ENCODE data around the gene NUDT5. TPM values are rescaled to one million over a fixed set of nuclear protein-coding genes. Genes with fewer than 3 reads are reported as not detected.
A peak's percentile ranks its signal among the peaks of the same experiment; 100 is the strongest.

The NUDT5 gene
- total and polyA plus RNA-seq, 2 of the 13 experiments (the other 11 are each of a cell fraction or from before 2014, with no cell fraction given), result 79.6 to 134 TPM

DNA sequence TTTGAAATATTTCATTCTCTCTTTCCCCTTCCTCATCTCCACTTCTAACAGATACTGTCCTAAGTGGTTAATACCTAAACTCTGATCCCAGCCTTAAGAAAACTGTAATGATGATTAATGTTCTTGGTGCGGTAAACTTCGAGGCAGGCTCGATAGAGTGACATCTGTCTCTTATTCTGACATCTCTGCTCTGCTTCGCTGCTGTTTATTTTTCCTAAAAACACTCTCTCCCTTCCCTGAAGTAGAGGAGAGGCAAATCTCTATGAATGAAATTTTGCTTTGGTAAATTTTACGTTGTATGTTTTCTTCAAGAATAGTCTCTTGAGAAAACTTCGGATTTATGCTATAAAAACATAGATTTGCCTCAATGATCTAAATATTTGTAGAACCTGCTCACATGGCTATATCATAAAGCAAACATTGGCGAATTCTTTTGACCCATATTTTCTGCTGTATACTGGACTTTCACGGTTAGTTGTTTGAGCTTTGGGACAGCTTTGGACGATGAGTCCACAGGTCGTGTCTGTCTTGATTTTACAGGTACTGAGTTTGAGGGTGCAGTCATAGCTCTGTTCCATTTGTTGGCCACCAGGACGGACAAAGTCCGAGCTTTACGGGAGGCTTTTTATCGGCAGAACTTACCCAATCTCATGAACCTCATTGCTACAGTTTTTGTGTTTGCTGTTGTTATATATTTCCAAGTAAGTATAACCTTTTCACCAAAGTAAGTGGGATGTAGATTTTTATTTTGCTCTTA lies 39.1 kb downstream of the NUDT5 start:
- peaks cover 26% of the 10 kb centered on the region for H3K4me1 ChIP-seq (ENCODE audit: insufficient read depth, low read length)
- peak overlapping the region in 1 of 3 experiments; percentile 24; a peak in 1 of 6 replicates for H3K4me3 ChIP-seq (replicated peaks in 1 of 3; ENCODE audit: insufficient read depth in 1 of 3, low read depth in 2 of 3, low read length in 3 of 3)
- BruUV-seq (replicated peaks), result no TSS peak
- peaks cover 5 to 10% of the 10 kb centered on the region in 2 experiments; a peak in 2 of 5 replicates for H3K36me3 ChIP-seq (replicated peaks in 1 of 2; ENCODE audit: control insufficient read depth in 1 of 2, insufficient read depth in 2 of 2, low read length in 2 of 2)
- no peaks in the 10 kb centered on the region for H3K27me3 ChIP-seq (ENCODE audit: control insufficient read depth in 1 of 2, insufficient read depth in 2 of 2, low read length in 2 of 2)
- no peaks in the 10 kb centered on the region for H3K9me3 ChIP-seq (ENCODE audit: low read length)
- peak; percentile 99 for ATAC-seq
- FAIRE-seq, result peak; percentile 83
- in situ Hi-C loops (cut with HindIII; ENCODE audit: extremely low pct_ligation_motif_present, low pct_unique_long_range_greater_than_20kb) (no loop called here), intact Hi-C loops (cut with micrococcal nuclease; ENCODE audit: unreplicated experiment) (loop anchor here (2.0 kb wide), 1 partner anchor 40 kb away; the partner anchor contains the start of gene CDC123)
- H3K79me2 ChIP-seq (ENCODE audit: insufficient read depth, low read length), result no peaks in the 10 kb centered on the region
- ChIA-PET POLR2A (interaction anchor here (1.0 kb wide), 1 partner anchor 113 kb away, joined by 4 read pairs; the partner anchor contains the start of gene UPF2), CTCF (ENCODE audit: low intra/inter-chr PET ratio, low total read pairs) (no interaction called here)
- H4K20me1 ChIP-seq (ENCODE audit: insufficient read depth, low read length), result no peaks in the 10 kb centered on the region
- H3K27ac ChIP-seq (ENCODE audit: extremely low read length, insufficient read depth, low read length), result peak overlapping the region; percentile 71
- peak; percentile 80 for DNase-seq (ENCODE audit: low spot score)
- H3K4me2 ChIP-seq (ENCODE audit: low read depth, low read length), result peak overlapping the region; percentile 29
- no peak overlapping the region for H2AFZ ChIP-seq (ENCODE audit: low read length)
- H3K9ac ChIP-seq (ENCODE audit: insufficient read depth, low read depth, low read length), result peak overlapping the region; percentile 31; the same call in 1 of the 2 replicates
- WGBS (ENCODE audit: low lambda C conversion rate), result 19% methylated on average over 14 of the region's 14 CpGs
- TF ChIP-seq ZMYM3 (CRISPR knock-in tag; IDR thresholded peaks at IDR 0.05) (no peak), ZSCAN29 (CRISPR knock-in tag; conservative IDR thresholded peaks at IDR 0.05) (0 out of 2 replicates have a peak, but pooled peaks have one; percentile 71), PRPF4 (IDR thresholded peaks at IDR 0.05; ENCODE audit: low read depth, low read length, poor library complexity, severe bottlenecking) (no peak), ZFP1 (CRISPR knock-in tag; IDR thresholded peaks at IDR 0.05) (no peak), ZBTB49 (CRISPR knock-in tag; IDR thresholded peaks at IDR 0.05; ENCODE audit: borderline replicate concordance) (no peak), TGIF2 (CRISPR knock-in tag; IDR thresholded peaks at IDR 0.05) (no peak), HOMEZ (CRISPR knock-in tag; IDR thresholded peaks at IDR 0.05; ENCODE audit: low read depth) (peak; percentile 80; the same call in 1 of the 2 replicates), RFX1 (IDR thresholded peaks at IDR 0.05) (no peak), ZNF691 (CRISPR knock-in tag; IDR thresholded peaks at IDR 0.05; ENCODE audit: borderline replicate concordance, low read depth) (no peak), ZNF180 (CRISPR knock-in tag; IDR thresholded peaks at IDR 0.05; ENCODE audit: borderline replicate concordance, low read depth) (no peak), IKZF5 (CRISPR knock-in tag; IDR thresholded peaks at IDR 0.05) (peak; percentile 42; the same call in 1 of the 2 replicates)
- TF ChIP-seq, protein P1, sequence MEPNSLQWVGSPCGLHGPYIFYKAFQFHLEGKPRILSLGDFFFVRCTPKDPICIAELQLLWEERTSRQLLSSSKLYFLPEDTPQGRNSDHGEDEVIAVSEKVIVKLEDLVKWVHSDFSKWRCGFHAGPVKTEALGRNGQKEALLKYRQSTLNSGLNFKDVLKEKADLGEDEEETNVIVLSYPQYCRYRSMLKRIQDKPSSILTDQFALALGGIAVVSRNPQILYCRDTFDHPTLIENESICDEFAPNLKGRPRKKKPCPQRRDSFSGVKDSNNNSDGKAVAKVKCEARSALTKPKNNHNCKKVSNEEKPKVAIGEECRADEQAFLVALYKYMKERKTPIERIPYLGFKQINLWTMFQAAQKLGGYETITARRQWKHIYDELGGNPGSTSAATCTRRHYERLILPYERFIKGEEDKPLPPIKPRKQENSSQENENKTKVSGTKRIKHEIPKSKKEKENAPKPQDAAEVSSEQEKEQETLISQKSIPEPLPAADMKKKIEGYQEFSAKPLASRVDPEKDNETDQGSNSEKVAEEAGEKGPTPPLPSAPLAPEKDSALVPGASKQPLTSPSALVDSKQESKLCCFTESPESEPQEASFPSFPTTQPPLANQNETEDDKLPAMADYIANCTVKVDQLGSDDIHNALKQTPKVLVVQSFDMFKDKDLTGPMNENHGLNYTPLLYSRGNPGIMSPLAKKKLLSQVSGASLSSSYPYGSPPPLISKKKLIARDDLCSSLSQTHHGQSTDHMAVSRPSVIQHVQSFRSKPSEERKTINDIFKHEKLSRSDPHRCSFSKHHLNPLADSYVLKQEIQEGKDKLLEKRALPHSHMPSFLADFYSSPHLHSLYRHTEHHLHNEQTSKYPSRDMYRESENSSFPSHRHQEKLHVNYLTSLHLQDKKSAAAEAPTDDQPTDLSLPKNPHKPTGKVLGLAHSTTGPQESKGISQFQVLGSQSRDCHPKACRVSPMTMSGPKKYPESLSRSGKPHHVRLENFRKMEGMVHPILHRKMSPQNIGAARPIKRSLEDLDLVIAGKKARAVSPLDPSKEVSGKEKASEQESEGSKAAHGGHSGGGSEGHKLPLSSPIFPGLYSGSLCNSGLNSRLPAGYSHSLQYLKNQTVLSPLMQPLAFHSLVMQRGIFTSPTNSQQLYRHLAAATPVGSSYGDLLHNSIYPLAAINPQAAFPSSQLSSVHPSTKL (CRISPR knock-in tag; IDR thresholded peaks at IDR 0.05), result peak; percentile 49; the same call in 1 of the 2 replicates

Data from HepG2 (cell line).